Measurements from ENCODE around the gene ZIC1. TPM values are rescaled to one million over a fixed set of nuclear protein-coding genes. Genes with fewer than 3 reads are reported as not detected.

Gene ZIC1
- total RNA-seq, 2 experiments from 2014 or later, result not detected

DNA sequence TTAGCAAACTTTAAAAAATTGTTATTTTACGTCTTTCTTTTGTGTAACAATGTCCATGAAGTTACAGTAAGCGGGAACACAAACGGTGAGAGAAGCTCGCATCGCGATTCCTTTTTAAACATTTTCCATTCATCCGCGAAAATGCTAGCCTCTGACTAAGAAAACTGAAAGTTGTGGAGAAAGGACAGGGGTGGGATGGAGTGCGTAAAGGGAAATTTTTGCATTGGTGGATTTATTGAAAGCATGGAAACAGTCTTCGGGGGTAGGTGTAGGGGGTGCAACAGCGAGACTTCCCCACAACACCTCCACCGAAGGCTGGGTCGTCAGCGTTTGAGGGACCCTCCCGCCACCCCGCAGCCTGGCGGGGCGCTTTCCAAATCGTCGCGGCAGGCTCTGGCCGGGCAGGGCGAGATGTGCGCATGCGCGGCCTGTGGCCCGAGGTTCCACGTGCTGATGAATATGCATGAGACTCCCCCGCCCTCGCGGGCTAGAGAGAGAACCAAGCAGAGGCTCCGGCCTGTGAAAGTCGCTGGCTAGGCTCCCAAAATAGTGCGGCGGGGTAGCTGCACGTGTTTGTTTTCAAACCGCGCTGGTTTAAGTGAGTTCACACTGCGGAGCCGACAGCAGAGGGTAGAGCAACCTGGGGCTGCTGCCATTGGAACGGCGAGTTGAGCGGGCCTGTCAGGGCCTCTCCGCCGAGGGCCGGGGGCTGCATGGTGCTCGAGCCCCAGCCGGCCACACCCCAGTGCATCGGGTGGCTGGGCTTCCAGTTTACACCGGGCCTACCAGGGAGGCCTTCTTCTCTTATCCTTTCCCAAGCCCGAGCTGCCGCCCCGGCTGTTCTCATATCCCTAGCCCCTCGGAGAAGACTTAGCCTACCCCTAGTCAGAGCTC lies 9.9 kb downstream of the ZIC1 start:
- TF ChIP-seq, protein P1, sequence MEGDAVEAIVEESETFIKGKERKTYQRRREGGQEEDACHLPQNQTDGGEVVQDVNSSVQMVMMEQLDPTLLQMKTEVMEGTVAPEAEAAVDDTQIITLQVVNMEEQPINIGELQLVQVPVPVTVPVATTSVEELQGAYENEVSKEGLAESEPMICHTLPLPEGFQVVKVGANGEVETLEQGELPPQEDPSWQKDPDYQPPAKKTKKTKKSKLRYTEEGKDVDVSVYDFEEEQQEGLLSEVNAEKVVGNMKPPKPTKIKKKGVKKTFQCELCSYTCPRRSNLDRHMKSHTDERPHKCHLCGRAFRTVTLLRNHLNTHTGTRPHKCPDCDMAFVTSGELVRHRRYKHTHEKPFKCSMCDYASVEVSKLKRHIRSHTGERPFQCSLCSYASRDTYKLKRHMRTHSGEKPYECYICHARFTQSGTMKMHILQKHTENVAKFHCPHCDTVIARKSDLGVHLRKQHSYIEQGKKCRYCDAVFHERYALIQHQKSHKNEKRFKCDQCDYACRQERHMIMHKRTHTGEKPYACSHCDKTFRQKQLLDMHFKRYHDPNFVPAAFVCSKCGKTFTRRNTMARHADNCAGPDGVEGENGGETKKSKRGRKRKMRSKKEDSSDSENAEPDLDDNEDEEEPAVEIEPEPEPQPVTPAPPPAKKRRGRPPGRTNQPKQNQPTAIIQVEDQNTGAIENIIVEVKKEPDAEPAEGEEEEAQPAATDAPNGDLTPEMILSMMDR (IDR thresholded peaks at IDR 0.05), result no peak
- H3K27me3 Mint-ChIP-seq, result peaks cover 82% of the 10 kb centered on the region
- H3K9me3 Mint-ChIP-seq, result peaks cover 4% of the 10 kb centered on the region
- ATAC-seq (no peak), DNase-seq (no peak)
- no peaks in the 10 kb centered on the region for H3K4me1 Mint-ChIP-seq (ENCODE audit: low read depth)
- H3K27ac Mint-ChIP-seq, result no peak overlapping the region
- H3K36me3 Mint-ChIP-seq (ENCODE audit: low read depth), result peaks cover 5% of the 10 kb centered on the region
- no peak overlapping the region for H3K4me3 Mint-ChIP-seq
- intact Hi-C loops (cut with micrococcal nuclease), result loop anchor here (10.0 kb wide), 1 partner anchor 64 kb away; no protein-coding TSS in a partner anchor
- CTCF ChIA-PET, result no interaction called here
- POLR2A ChIA-PET, result no interaction called here

DNA sequence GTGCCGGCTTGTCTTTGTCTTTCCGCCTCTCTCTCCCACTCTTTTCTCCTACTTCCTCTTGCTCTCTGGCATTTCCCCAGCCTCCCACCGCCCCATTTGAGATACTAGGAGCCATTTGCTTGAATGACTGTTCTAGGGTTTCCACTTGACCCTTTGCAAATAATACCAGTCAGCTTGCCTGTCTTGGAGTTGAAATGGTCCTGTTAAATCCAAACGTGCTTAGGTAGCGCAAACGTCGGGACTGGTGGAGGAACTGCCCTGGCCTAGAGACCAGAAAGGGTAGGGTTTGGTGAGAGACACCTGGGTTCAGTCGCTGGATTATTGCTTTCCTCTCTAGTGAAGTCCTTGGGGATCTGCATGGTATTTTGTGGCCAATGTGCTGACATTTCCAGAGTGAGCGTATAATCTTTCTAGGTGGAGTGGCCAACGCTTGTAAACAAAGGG lies 10.6 kb downstream of the ZIC1 start:
- H3K36me3 Mint-ChIP-seq (ENCODE audit: low read depth), result peaks cover 5% of the 10 kb centered on the region
- peaks cover 77% of the 10 kb centered on the region for H3K27me3 Mint-ChIP-seq
- ChIA-PET POLR2A (no interaction called here), CTCF (no interaction called here)
- no peak overlapping the region for H3K27ac Mint-ChIP-seq
- intact Hi-C loops (cut with micrococcal nuclease), result loop anchor here (5.0 to 10.0 kb wide), 2 partner anchors 33 to 65 kb away; no protein-coding TSS in a partner anchor
- no peak overlapping the region for H3K4me3 Mint-ChIP-seq
- peaks cover 4% of the 10 kb centered on the region for H3K9me3 Mint-ChIP-seq
- no peaks in the 10 kb centered on the region for H3K4me1 Mint-ChIP-seq (ENCODE audit: low read depth)
- no peak for ATAC-seq
- DNase-seq, result no peak
- TF ChIP-seq, protein P1 (IDR thresholded peaks at IDR 0.05), result no peak

DNA sequence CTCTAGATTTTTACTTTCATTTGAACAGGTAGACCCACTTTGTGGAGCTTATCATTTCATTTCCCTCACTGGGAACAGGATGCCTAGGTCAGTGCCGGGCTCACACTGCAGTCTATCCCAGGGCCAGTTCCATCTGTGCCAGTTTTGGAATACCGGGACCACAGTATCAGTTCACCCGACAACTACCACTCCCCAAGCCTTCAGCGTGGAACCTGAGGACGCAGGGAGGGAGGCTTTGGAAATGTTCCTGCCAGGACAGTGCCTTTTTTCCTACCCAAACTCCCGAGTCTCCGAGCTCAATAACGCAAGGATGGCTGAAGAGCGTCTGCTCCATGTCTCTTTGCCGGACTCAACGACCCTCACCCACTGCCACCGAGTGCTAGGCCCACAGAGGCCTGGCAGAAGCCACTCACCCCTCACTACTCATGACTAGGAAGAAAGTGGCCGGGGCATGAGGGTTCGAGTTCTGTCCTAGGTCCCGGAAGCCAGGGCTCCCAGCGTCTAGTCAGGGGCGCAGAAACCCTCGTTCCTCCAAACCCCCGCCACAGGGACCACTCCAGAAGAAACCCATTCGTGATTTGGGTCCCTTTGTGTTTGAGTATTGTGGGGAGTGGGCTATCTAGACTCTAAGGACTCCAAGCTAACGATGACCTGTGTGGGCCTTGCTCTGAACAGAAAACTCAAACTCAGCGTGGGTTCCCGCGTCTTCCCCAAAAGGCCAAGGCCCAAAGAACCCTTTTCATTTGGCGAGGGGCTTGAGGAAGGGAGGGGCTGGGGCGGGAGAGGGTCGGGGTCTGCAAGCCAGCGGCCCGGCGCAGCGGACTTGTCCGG lies 11.4 kb downstream of the ZIC1 start:
- CTCF ChIA-PET, result no interaction called here
- intact Hi-C loops (cut with micrococcal nuclease), result loop anchor here (5.0 kb wide), 1 partner anchor 33 kb away; no protein-coding TSS in a partner anchor
- TF ChIP-seq, protein P1 (IDR thresholded peaks at IDR 0.05), result no peak
- no peak overlapping the region for H3K27ac Mint-ChIP-seq
- no peak for ATAC-seq
- H3K4me1 Mint-ChIP-seq (ENCODE audit: low read depth), result no peaks in the 10 kb centered on the region
- H3K36me3 Mint-ChIP-seq (ENCODE audit: low read depth), result peaks cover 5% of the 10 kb centered on the region
- H3K27me3 Mint-ChIP-seq, result peaks cover 76% of the 10 kb centered on the region
- H3K9me3 Mint-ChIP-seq, result peaks cover 4% of the 10 kb centered on the region
- POLR2A ChIA-PET, result no interaction called here
- DNase-seq, result no peak
- no peak overlapping the region for H3K4me3 Mint-ChIP-seq

DNA sequence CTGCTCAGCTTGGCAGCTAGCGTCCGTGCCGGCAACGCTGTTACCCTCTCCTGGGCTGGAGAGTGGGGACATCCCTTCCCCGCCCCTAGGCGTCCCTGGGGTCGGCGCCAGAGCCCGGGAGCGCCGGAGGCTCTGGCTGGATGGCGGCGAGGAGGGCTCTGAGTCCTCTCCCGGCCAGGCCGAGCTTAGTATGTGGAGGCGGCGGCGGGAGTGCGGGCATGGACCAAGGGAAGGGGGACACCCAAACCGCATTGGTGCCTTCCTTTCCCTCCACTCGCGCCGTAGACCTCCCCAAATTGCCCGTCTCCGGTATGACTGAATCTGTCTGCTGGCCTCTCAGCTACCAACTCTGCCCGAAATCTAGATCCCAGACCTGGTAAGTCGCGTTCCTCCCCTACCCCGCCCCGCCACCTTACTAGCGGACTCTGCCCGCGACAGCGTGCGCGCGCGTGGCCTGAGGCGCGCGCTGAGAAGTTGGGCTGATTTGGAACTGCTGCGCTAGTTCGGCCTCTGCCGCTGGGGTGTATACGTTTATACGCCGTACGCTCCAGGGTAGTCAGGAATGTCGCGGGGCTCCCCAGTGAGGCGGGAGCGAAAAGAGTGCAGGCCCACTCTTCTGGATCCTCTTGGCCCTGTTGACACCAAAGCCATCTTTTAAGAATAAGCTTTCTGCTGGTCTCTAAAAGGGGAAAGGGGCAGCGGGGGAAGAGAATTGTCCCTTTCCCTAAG lies 12.2 kb downstream of the ZIC1 start:
- H3K27me3 Mint-ChIP-seq, result peaks cover 74% of the 10 kb centered on the region
- CTCF ChIA-PET, result interaction anchor here (1.3 kb wide), 1 partner anchor 10 kb away, joined by 3 read pairs; no protein-coding TSS in a partner anchor
- H3K36me3 Mint-ChIP-seq (ENCODE audit: low read depth), result peaks cover 5% of the 10 kb centered on the region
- no peak for DNase-seq
- H3K4me1 Mint-ChIP-seq (ENCODE audit: low read depth), result no peaks in the 10 kb centered on the region
- POLR2A ChIA-PET, result no interaction called here
- TF ChIP-seq, protein P1 (IDR thresholded peaks at IDR 0.05), result no peak
- no peak for ATAC-seq
- H3K9me3 Mint-ChIP-seq, result peaks cover 4% of the 10 kb centered on the region
- H3K27ac Mint-ChIP-seq, result no peak overlapping the region
- H3K4me3 Mint-ChIP-seq, result no peak overlapping the region
- intact Hi-C loops (cut with micrococcal nuclease), result loop anchor here (5.0 kb wide), 1 partner anchor 34 kb away; no protein-coding TSS in a partner anchor
